T47D (cell line): ENCODE results near the gene FAM168A.

Experiments
- DNase-seq, 2 experiments: peaks; one replicate each; pipeline versions ENCODE4 v3.0.0 to v3.0.0-alpha.2; 2011 to 2012; ENCODE audit warnings: low read depth in 1 of 2, low spot score in 1 of 2
- JUND ChIP-seq: IDR thresholded peaks from 2 replicates; pipeline ENCODE4 v1.6.1; 2012; ENCODE audit warnings: low read depth
- in situ Hi-C: cut with HindIII; loops from 2 replicates; pipeline ENCODE4 v1.10.0; 2016; ENCODE audit warnings: low sequenced_read_pairs, low pct_unique_long_range_greater_than_20kb

Gene FAM168A

DNA sequence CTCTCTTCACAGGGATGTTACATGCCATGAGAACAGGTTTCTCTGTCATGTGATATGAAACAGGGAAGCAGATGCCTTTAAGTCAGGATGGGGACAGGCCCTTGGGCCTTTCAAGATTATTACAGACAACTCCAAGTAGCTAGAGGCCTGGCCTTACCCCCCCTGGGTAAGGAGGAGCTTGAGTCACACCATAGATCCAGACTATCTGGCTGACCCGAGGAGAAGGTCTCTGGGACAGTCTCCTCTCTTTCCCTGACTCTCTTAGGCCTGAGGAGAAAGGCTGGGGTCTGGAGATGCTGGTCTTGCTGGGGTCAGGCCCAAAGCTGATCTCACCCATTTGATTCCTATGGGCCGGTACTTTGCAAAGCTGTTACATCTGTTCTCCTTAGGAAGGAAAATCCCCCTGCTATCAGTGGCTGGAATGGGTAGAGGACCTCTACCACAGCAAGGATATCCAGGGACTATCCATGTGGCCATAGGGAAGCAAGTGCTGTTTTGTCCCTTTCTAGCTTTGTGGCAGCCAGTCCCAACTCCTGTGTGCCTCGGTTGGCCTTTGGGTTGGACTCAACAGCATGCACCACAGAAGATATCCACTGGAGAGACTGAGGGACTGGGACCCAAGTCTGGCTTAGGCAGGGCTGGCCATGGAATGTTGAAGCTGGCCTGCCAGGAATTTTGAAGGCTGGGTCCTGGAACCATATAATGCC lies 196.5 kb downstream of the FAM168A start:
- in situ Hi-C loops = no loop called here
- no peak for TF ChIP-seq JUND

DNA sequence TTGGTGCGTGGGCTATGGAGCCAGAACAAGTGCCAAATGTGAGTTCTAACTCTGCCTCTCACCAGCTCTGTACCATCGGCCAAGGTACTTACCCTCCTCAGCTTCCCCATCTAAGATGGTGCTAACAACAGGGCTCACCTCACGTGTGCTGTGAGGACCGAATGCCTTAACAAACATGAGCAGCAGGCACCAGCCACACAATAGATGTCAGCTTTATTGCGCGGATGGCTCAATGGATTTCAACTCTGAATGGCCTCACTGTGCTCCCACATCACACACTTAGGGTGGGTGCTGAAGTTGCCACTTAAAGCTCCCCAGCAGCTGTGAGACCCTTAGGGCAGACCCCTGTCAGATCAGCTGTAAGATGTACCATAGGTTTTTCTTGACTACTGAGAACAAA lies 197.6 kb downstream of the FAM168A start:
- no peak for DNase-seq
- no peak for TF ChIP-seq JUND
- in situ Hi-C loops = no loop called here

More for the DNA sequence above, 196.5 kb downstream of the FAM168A start:
- no peak for DNase-seq

DNA sequence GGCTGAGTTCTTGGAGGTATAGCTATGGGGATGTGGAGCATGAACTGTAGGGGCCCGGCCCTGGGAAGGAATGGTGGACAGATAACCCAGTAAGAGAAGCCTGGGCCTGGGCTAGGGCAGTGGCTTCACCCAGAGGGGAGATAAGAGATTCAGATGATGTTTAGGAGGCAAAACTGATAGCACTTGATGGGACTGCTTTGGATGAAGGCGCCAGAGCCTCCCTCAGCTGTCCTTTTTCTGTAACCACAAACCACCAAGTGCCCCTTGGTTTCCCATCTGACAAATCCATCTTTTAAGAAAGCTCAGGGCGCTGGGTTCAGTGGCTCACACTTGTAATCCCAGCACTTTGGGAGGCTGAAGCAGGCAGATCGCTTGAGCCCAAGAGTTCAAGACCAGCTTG lies 198.3 kb downstream of the FAM168A start:
- no peak for DNase-seq
- in situ Hi-C loops = no loop called here
- no peak for TF ChIP-seq JUND

DNA sequence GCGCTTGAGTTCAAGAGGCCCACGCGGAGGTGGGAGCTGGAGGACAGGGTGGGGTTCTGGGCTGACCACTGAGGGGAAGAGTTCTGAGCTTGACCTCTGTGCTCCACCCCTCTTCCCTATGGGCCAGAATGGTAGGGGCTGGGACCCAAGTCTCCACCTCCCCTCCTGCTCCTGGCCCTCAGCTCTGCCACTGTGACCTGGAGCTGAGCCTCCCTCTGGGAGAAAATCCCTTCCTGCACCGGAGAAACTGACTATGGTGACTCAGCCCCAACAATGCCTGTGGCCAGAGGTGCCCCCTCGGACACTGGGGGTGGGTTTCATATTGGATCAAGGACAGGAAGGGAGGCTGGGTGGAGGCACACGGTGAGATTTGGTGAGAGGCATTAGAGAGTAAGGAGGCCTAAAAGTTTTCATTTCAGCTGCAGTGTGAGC lies 198.7 kb downstream of the FAM168A start:
- in situ Hi-C loops = no loop called here
- no peak for DNase-seq
- TF ChIP-seq JUND = no peak

DNA sequence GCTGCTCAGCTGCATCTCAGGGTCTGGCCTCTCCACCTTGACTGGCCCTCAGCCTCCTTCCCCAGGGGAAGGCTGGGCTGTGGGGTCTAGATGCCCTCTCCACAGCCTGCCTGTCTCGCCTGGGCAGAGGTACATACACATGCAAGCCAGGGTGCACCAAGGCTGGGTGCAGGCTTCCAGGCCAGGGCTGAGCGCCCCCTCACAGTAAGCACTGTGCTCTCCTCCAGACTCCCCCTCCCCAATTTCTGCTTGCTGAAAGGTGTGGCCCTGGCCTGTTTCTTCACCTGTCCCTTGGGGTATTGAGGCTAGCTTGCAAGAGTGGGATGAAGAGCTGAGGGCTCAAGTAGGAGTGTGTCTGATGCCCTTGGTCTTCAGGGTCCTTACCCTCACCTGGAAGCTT lies 199.2 kb downstream of the FAM168A start:
- TF ChIP-seq JUND = no peak
- no peak for DNase-seq
- in situ Hi-C loops = no loop called here

DNA sequence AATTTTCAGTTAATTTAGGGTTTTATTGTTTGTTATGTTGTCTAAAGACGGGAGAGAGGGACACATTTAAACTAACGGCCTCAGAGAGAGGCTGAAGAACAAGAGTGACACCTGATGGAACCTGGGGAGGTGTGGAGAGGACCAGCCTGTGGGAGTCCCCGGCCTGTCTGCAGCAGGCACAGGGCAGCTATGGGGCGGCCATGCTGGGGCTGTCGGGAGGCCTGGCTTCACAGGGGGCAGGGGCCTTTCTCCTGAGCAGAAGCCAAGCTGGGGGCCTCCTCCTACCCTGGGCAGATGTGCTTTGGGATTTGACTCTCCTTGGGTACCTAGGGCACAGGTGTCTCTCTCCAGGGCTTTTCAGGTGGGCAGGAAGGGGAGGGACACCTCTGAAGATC lies 199.8 kb downstream of the FAM168A start:
- DNase-seq = no peak
- in situ Hi-C loops = no loop called here
- no peak for TF ChIP-seq JUND

- no peak for DNase-seq
- in situ Hi-C loops = no loop called here
- no peak for TF ChIP-seq JUND
These were observed 200.3 kb downstream of the FAM168A start for GRCh38 chr11:73397468-73398131.

- no peak for TF ChIP-seq JUND
- in situ Hi-C loops = no loop called here
- DNase-seq = no peak
These were observed 200.9 kb downstream of the FAM168A start for GRCh38 chr11:73396985-73397384.

DNA sequence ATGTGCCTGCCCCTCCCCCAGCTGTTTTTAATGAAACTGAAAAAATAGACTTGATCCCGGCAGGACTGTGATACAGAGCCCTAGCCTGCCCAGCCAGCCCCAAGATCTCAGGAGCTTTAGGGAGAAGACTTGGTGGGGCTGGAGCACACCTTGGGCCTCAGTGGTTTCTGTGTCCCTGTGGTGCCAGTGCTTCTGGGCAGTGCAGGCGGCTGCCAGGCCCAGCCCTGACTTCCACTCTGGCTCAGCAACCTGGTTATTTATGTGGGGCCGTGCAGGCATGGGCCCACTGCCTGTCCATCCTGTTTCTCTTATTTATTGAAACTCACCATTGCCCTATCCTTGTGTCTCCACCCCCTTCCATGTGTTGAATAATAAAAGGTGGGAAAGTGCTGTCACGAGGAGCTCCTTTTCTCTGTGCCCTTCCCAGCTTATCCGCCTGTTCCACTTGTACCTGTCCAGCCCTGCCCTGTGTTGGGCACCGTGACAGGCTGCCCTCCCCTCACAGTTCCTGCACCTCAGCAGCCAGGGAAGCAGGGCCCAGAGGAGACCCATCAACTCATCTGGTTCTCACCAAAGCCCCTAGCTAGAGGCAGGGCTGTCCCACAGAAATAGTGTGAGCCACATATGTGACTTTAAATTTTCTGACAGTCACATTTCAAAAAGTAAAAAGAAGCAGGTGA lies 201.5 kb downstream of the FAM168A start:
- DNase-seq = no peak
- TF ChIP-seq JUND = no peak
- in situ Hi-C loops = no loop called here

DNA sequence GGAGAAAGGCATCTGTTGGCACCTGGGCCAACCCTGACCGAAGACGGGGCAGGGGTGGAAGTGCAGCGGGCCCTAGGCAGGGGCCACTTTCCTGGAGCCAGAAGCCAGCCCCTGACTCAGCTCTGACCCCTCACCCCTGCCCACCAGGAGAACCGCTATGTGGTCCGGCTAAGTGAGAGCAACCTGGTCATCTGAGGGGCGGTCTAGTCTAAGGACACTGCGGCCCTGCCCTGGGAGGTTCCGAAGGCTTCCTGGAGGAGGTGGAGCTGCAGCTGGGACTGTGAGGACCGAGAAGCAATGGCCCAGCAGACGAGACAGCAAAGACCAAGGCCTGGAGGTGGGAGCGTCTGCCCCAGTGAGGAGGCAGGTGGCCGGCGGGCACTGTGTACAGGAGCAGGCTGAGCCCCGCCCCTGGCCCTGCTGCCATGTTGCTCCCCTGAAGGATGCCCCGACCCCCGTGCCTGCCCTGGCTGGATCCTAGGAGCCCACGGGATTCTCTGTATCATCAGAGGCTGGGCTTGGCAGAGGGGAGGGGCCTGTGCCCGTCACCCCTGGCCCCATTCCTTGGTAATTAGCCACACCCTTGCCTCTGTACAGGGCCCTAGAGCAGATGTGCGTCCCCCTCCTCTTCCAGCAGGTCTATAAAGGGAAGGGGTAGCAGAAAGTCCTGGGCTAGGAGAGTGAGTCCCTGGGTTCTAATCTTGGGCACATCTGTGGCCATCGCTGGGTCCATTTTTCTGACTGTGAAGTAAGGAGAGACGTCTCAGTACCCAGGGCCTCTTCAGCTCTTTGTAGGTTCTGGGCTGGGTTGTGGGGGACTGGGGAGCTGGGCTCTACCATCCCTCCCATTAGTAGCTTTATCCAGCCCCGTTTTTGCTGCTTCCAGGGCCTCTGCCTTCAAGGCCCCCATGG lies 202.4 kb downstream of the FAM168A start:
- no peak for TF ChIP-seq JUND

DNA sequence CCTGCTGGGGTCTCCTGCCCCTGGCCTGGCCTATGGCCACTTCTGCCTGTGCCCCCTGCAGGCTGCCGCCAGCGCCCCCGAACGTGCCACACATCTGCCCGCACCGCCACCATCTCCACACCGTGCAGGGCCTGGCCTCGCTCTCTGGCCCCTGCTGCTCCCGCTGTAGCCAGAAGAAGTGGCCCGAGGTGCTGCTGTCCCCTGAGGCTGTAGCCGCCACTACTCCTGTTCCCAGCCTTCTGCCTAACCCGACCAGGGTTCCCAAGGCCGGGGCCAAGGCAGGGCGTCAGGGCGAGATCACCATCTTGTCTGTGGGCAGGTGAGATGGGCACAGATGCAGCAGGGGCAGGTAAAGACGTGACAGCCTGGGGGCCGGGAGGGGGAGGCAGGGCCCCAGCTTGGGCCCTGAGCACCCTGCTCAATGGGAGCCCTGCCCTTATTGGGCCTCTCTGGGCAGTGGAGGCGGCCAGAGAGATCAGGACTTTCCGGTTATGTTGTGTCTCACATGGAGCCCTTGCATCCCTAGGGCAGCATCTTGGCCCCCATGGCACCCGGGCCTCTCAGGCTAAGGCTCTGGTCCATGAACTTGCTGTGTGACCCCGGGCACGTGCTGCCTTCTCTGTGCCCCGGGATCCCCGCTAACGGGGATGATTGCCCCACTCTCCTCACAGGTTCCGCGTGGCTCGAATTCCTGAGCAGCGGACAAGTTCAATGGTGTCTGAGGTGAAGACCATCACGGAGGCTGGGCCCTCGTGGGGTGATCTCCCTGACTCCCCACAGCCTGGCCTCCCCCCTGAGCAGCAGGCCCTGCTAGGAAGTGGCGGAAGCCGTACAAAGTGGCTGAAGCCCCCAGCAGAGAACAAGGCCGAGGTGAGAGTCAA lies 203.3 kb downstream of the FAM168A start:
- no peak for DNase-seq
- TF ChIP-seq JUND = no peak
- in situ Hi-C loops = no loop called here

More for the DNA sequence above, 202.4 kb downstream of the FAM168A start:
- in situ Hi-C loops = no loop called here
- DNase-seq = no peak
